Gastroesophageal sphincter (tissue), 3 donors: ENCODE results near the gene NINL.

Experiments used
- CTCF ChIP-seq, 4 experiments: fragments of 200-600 bp in 2 of 4; fragments of 450-650 bp in 2 of 4; sonication (generic) in 1 of 4; IDR thresholded peaks; one replicate each; pipeline ENCODE4 v1.5.1; 2017 to 2019; ENCODE audit warnings: antibody characterized with exemption in 4 of 4, mild to moderate bottlenecking in 2 of 4, moderate library complexity in 2 of 4
- EP300 ChIP-seq: sonication (generic); formaldehyde crosslinking; IDR thresholded peaks from one replicate; pipeline ENCODE4 v1.6.1; 2017; ENCODE audit warnings: antibody characterized with exemption, mild to moderate bottlenecking
- POLR2A ChIP-seq, 2 donors: fragments of 450-650 bp; IDR thresholded peaks; one replicate each; pipeline ENCODE4 v1.6.1; 2017; ENCODE audit warnings: antibody characterized with exemption in 2 of 2, mild to moderate bottlenecking in 2 of 2, moderate library complexity in 1 of 2
- POLR2AphosphoS5 ChIP-seq: sonication (generic); formaldehyde crosslinking; IDR thresholded peaks from one replicate; pipeline ENCODE4 v1.6.1; 2017; ENCODE audit warnings: antibody characterized with exemption

- TF ChIP-seq POLR2A (IDR thresholded peaks at IDR 0.05) (no peak), POLR2AphosphoS5 (no peak), CTCF (IDR thresholded peaks at IDR 0.05) (no peak), EP300 (no peak)
These were observed 76.2 kb downstream of the NINL start for GRCh38 chr20:25509084-25509483.
